H1 (cell line): ENCODE results near the gene SRF. TPM values are rescaled to one million over a fixed set of nuclear protein-coding genes. Genes with fewer than 3 reads are reported as not detected.

Experiments
- CTCF ChIA-PET: fragments of 300-600 bp; sonication (Branson Sonifier 250); formaldehyde crosslinking; loops from one replicate; lab custom pipeline; 2021; ENCODE audit not compliant: partially characterized antibody; lab: Charles Lee
- POLR2A ChIA-PET: fragments of 300-600 bp; sonication (Branson Sonifier 250); formaldehyde crosslinking; loops from one replicate; lab custom pipeline; 2021; ENCODE audit warnings: inconsistent platforms; ENCODE audit not compliant: partially characterized antibody; lab: Charles Lee
- DNase-seq, 2 experiments: peaks; one replicate each; pipeline versions ENCODE4 v3.0.0 to v3.0.0-alpha.2; 2010 to 2022; ENCODE audit warnings: low spot score in 2 of 2, low read depth in 1 of 2, mixed read lengths in 1 of 2
- FAIRE-seq: peaks from 2 replicates; lab custom pipeline; 2011; peaks lifted over from hg19 to GRCh38; lab: Jason Lieb, UNC
- H2AFZ ChIP-seq: 2 replicates; pipeline ENCODE4 v1.8.1; 2012; ENCODE audit warnings: low read length, inconsistent platforms
- H2AK5ac ChIP-seq: 2 replicates; pipeline ENCODE4 v1.6.1; 2013; ENCODE audit warnings: low read depth, low read length
- H2BK120ac ChIP-seq: replicated peaks from 2 replicates; pipeline ENCODE3; 2013; ENCODE audit warnings: low read depth, low read length, inconsistent platforms
- H2BK12ac ChIP-seq: 2 replicates; pipeline ENCODE4 v1.6.1; 2013; ENCODE audit warnings: low read depth, low read length
- H2BK15ac ChIP-seq: 2 replicates; pipeline ENCODE4 v1.6.1; 2013; ENCODE audit warnings: low read length
- H2BK20ac ChIP-seq: 2 replicates; pipeline ENCODE4 v1.6.1; 2013; ENCODE audit warnings: low read length
- H2BK5ac ChIP-seq: 2 replicates; pipeline ENCODE4 v1.6.1; 2013; ENCODE audit warnings: low read depth, low read length
- H3K14ac ChIP-seq: 2 replicates; pipeline ENCODE4 v1.6.1; 2013; ENCODE audit warnings: inconsistent platforms; ENCODE audit not compliant: insufficient read length
- H3K18ac ChIP-seq: 2 replicates; pipeline ENCODE4 v1.6.1; 2013; ENCODE audit warnings: low read length; ENCODE audit errors: extremely low read depth
- H3K23ac ChIP-seq: 2 replicates; pipeline ENCODE4 v1.6.1; 2013; ENCODE audit warnings: inconsistent platforms; ENCODE audit not compliant: insufficient read length
- H3K23me2 ChIP-seq: 2 replicates; pipeline ENCODE4 v1.6.1; 2013; ENCODE audit warnings: low read depth, low read length
- H3K27ac ChIP-seq: 2 replicates; pipeline ENCODE4 v1.6.1; 2011; ENCODE audit warnings: low read depth, low read length, inconsistent platforms
- H3K27me3 ChIP-seq, 4 experiments: replicated peaks in 1 of 4; 1 replicate in 1 of 4; 2 replicates in 3 of 4; pipeline versions ENCODE4 v1.6.1 to v1.8.1; 2011 to 2013; ENCODE audit warnings: low read length in 3 of 4, mild to moderate bottlenecking in 3 of 4, inconsistent platforms in 2 of 4, mixed read lengths in 2 of 4, moderate library complexity in 1 of 4; ENCODE audit not compliant: control insufficient read depth in 3 of 4, insufficient read depth in 3 of 4; ENCODE audit errors: extremely low read depth in 1 of 4
- H3K36me3 ChIP-seq, 4 experiments: 2 replicates each; pipeline versions ENCODE4 v1.6.1 to v1.8.1; 2011 to 2013; ENCODE audit warnings: mild to moderate bottlenecking in 4 of 4, low read length in 3 of 4, moderate library complexity in 2 of 4, control low read depth in 1 of 4, inconsistent platforms in 1 of 4; ENCODE audit not compliant: insufficient read depth in 4 of 4, control insufficient read depth in 2 of 4
- H3K4ac ChIP-seq: replicated peaks from 2 replicates; pipeline ENCODE3; 2013; ENCODE audit warnings: low read length, low read depth, mixed read lengths, inconsistent platforms; ENCODE audit not compliant: insufficient read length
- H3K4me1 ChIP-seq, 4 experiments: replicated peaks in 1 of 4; 1 replicate in 1 of 4; 2 replicates in 3 of 4; pipeline versions ENCODE4 v1.6.1 to v1.8.1; 2011 to 2013; ENCODE audit warnings: low read length in 3 of 4, inconsistent platforms in 2 of 4, mixed read lengths in 1 of 4; ENCODE audit not compliant: insufficient read depth in 4 of 4, control insufficient read depth in 3 of 4
- H3K4me2 ChIP-seq, 2 experiments: 2 replicates each; pipeline versions ENCODE4 v1.6.1 to v1.8.1; 2011 to 2013; ENCODE audit warnings: low read depth in 2 of 2, low read length in 2 of 2, control low read depth in 1 of 2, inconsistent platforms in 1 of 2, mild to moderate bottlenecking in 1 of 2; ENCODE audit not compliant: insufficient read depth in 1 of 2
- H3K4me3 ChIP-seq, 4 experiments: fragments of 200-600, 300-600 bp in 1 of 4; sonication (generic), shearing (Covaris generic), sonication (Bioruptor Twin) in 1 of 4; 2 replicates each; pipeline versions ENCODE4 v1.5.1 to v1.8.1; 2011 to 2016; ENCODE audit warnings: low read length in 4 of 4, low read depth in 3 of 4, control low read depth in 2 of 4, inconsistent platforms in 2 of 4, mild to moderate bottlenecking in 2 of 4, mixed read lengths in 1 of 4, moderate library complexity in 1 of 4; ENCODE audit not compliant: insufficient read depth in 2 of 4; ENCODE audit errors: extremely low read depth in 1 of 4
- H3K56ac ChIP-seq: replicated peaks from 2 replicates; pipeline ENCODE3; 2013; ENCODE audit warnings: low read depth, mild to moderate bottlenecking, mixed read lengths, low read length, inconsistent platforms; ENCODE audit not compliant: insufficient read length
- H3K79me1 ChIP-seq: 2 replicates; pipeline ENCODE4 v1.6.1; 2013; ENCODE audit warnings: low read depth, low read length, control low read depth
- H3K79me2 ChIP-seq, 2 experiments: 2 replicates each; pipeline versions ENCODE4 v1.6.1 to v1.8.1; 2012 to 2013; ENCODE audit warnings: low read length in 2 of 2, mild to moderate bottlenecking in 2 of 2, inconsistent platforms in 1 of 2; ENCODE audit not compliant: insufficient read depth in 2 of 2, control insufficient read depth in 1 of 2
- H3K9ac ChIP-seq, 4 experiments: replicated peaks in 1 of 4; 1 replicate in 1 of 4; 2 replicates in 3 of 4; pipeline versions ENCODE4 v1.6.1 to v1.8.1; 2011 to 2013; ENCODE audit warnings: low read depth in 3 of 4, low read length in 3 of 4, control low read depth in 2 of 4, mild to moderate bottlenecking in 2 of 4, moderate library complexity in 2 of 4, inconsistent platforms in 1 of 4; ENCODE audit errors: extremely low read depth in 1 of 4
- H3K9me3 ChIP-seq, 2 experiments: 2 replicates each; pipeline versions ENCODE4 v1.6.1 to v1.8.1; 2012 to 2013; ENCODE audit warnings: mild to moderate bottlenecking in 2 of 2, moderate library complexity in 2 of 2, control low read depth in 1 of 2, inconsistent platforms in 1 of 2, low read depth in 1 of 2, low read length in 1 of 2, mixed read lengths in 1 of 2; ENCODE audit not compliant: insufficient read depth in 2 of 2
- H4K20me1 ChIP-seq, 2 experiments: replicated peaks in 1 of 2; 2 replicates each; pipeline versions ENCODE3 to v1.8.1; 2011 to 2013; ENCODE audit warnings: inconsistent platforms in 2 of 2, low read length in 2 of 2, mild to moderate bottlenecking in 1 of 2; ENCODE audit not compliant: insufficient read depth in 2 of 2, control insufficient read depth in 1 of 2
- H4K5ac ChIP-seq: 2 replicates; pipeline ENCODE4 v1.6.1; 2013; ENCODE audit warnings: low read length, low read depth, mixed read lengths, inconsistent platforms; ENCODE audit not compliant: insufficient read length
- H4K8ac ChIP-seq: 2 replicates; pipeline ENCODE4 v1.8.0; 2013; ENCODE audit warnings: mild to moderate bottlenecking, moderate library complexity, low read length, inconsistent platforms; ENCODE audit not compliant: insufficient read depth; ENCODE audit errors: extremely low read depth
- H4K91ac ChIP-seq: replicated peaks from 2 replicates; pipeline ENCODE3; 2013; ENCODE audit warnings: low read length, mixed read lengths, inconsistent platforms; ENCODE audit not compliant: insufficient read length
- BACH1 ChIP-seq: IDR thresholded peaks from 2 replicates; pipeline ENCODE4 v1.6.1; 2012; ENCODE audit warnings: low read length, improper control_type of control experiment
- CBX5 ChIP-seq: fragments of 300-800, 300-1000 bp; sonication (generic); IDR thresholded peaks from 2 replicates; pipeline ENCODE4 v1.7.1; 2016; ENCODE audit warnings: antibody characterized with exemption, low read length, low read depth
- CHD2 ChIP-seq: IDR thresholded peaks from 2 replicates; pipeline ENCODE4 v1.6.1; 2012; ENCODE audit warnings: low read length, improper control_type of control experiment
- CREB1 ChIP-seq: IDR thresholded peaks from 2 replicates; pipeline ENCODE4 v1.6.1; 2012; ENCODE audit warnings: inconsistent platforms
- HDAC2 ChIP-seq, 2 experiments: fragments of 300-600 bp in 1 of 2; sonication (generic) in 1 of 2; IDR thresholded peaks; 2 replicates each; pipeline ENCODE4 v1.6.1; 2011 to 2012; ENCODE audit warnings: low read depth in 2 of 2, low read length in 2 of 2, mild to moderate bottlenecking in 2 of 2, moderate library complexity in 2 of 2, borderline replicate concordance in 1 of 2, inconsistent platforms in 1 of 2
- JUN ChIP-seq: IDR thresholded peaks from 2 replicates; pipeline ENCODE4 v1.6.1; 2011; ENCODE audit warnings: low read depth, mild to moderate bottlenecking, improper control_type of control experiment, low read length
- JUND ChIP-seq: IDR thresholded peaks from 2 replicates; pipeline ENCODE4 v1.6.1; 2011; ENCODE audit warnings: mild to moderate bottlenecking, improper control_type of control experiment, low read length
- KDM1A ChIP-seq: fragments of 200-600, 300-600 bp; sonication (generic); IDR thresholded peaks from 2 replicates; pipeline ENCODE4 v1.7.1; 2016; ENCODE audit warnings: mild to moderate bottlenecking, low read length, borderline replicate concordance
- SIRT6 ChIP-seq: IDR thresholded peaks from one replicate; pipeline ENCODE4 v1.7.1; 2012; ENCODE audit warnings: low read length, inconsistent platforms
- SIX5 ChIP-seq: IDR thresholded peaks from 2 replicates; pipeline ENCODE4 v1.6.1; 2011; ENCODE audit warnings: mild to moderate bottlenecking, low read depth, low read length
- TAF1 ChIP-seq: IDR thresholded peaks from 2 replicates; pipeline ENCODE4 v1.6.1; 2011; ENCODE audit warnings: mild to moderate bottlenecking, low read depth, low read length
- TEAD4 ChIP-seq: IDR thresholded peaks from 2 replicates; pipeline ENCODE4 v1.6.1; 2012; ENCODE audit warnings: low read depth, low read length, inconsistent platforms, mixed read lengths
- YY1 ChIP-seq: IDR thresholded peaks from 2 replicates; pipeline ENCODE4 v1.6.1; 2011; ENCODE audit warnings: low read depth, mild to moderate bottlenecking, low read length
- WGBS, 2 experiments: shearing (Covaris generic) in 1 of 2; methylation state at CpG; one replicate each; pipeline versions ENCODE4 v1.1.6 to v1.1.7; 2013 to 2015; ENCODE audit warnings: low lambda C conversion rate in 2 of 2, mixed read lengths in 2 of 2, inconsistent platforms in 1 of 2, low coverage in 1 of 2, missing lambda C conversion rate in 1 of 2; ENCODE audit not compliant: insufficient replicate concordance in 2 of 2, insufficient coverage in 1 of 2, insufficient read length in 1 of 2; ENCODE audit errors: extremely low coverage in 1 of 2, missing lambda C conversion rate in 1 of 2; 5-methylcytosine and 5-hydroxymethylcytosine counted together
- polyA plus RNA-seq, 7 experiments: library from polyadenylated mRNA; depleted of rRNA in 3 of 7; stranded (reverse) in 5 of 7; unstranded in 2 of 7; fragments of >200 nt in 5 of 7; fragments of 200-250 nt in 2 of 7; gene quantifications; 1 replicate in 5 of 7; 2 replicates in 1 of 7; 4 replicates in 1 of 7; pipeline versions ENCODE4 v1.2.1 to v1.2.3, GENCODE V29; 2011 to 2013; ENCODE audit warnings: missing spikeins in 2 of 7, mixed read lengths in 2 of 7
- total RNA-seq: library from RNA; stranded (reverse); fragmentation: NEBNext Ultra II Directional; extraction: Animal tissue kit (Norgen Biotek cat#: 25700); gene quantifications from 2 replicates; pipeline ENCODE4 v1.2.1, GENCODE V29; 2021
- TF ChIP-seq, protein P1 (sequence below): IDR thresholded peaks from 2 replicates; pipeline ENCODE4 v1.6.1; 2012; ENCODE audit warnings: inconsistent platforms

Gene SRF
- total and polyA plus RNA-seq, 2 of the 8 experiments (the other 6 are each of a cell fraction or from before 2014, with no cell fraction given): 49.0 to 69.5 TPM

DNA sequence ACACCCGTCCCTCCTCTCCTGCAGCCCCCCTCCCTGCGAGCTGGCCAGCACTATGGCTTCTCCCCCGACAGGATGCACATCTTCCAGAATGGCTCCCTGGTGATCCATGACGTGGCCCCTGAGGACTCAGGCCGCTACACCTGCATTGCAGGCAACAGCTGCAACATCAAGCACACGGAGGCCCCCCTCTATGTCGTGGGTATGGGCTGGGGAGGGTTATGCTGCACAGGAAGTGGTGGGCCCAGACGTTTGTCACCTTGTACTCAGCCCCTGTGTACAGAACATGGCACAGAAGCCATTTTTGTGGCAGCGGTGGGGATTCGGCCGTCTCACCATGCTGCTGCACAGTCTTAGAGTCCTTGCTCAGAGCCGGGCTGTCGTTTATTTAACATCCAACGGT is 29.0 kb upstream of the SRF start:
- no peak overlapping the region for H4K5ac ChIP-seq
- H3K9ac ChIP-seq: no peak overlapping the region
- no peak overlapping the region for H3K56ac ChIP-seq
- no peak overlapping the region for H3K14ac ChIP-seq
- no peak overlapping the region for H2BK20ac ChIP-seq
- no peak overlapping the region for H3K4ac ChIP-seq
- H4K91ac ChIP-seq: no peak overlapping the region
- peak overlapping the region; percentile 52; the same call in 1 of the 2 replicates for H2BK5ac ChIP-seq
- H3K27ac ChIP-seq: no peak overlapping the region
- H3K79me2 ChIP-seq: no peaks in the 10 kb centered on the region
- H3K23me2 ChIP-seq: no peaks in the 10 kb centered on the region
- FAIRE-seq (no peak), DNase-seq (no peak)
- TF ChIP-seq HDAC2 (IDR thresholded peaks at IDR 0.05; ENCODE audit: borderline replicate concordance in 1 of 2, low read depth in 2 of 2, low read length in 2 of 2) (no peak), BACH1 (no peak), CBX5 (no peak), KDM1A (no peak), CREB1 (no peak), JUN (no peak), TAF1 (no peak), JUND (no peak), YY1 (no peak), SIRT6 (no peak), SIX5 (no peak), TEAD4 (no peak), CHD2 (no peak)
- TF ChIP-seq, protein P1, sequence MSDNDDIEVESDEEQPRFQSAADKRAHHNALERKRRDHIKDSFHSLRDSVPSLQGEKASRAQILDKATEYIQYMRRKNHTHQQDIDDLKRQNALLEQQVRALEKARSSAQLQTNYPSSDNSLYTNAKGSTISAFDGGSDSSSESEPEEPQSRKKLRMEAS: no peak
- no peak overlapping the region for H2AK5ac ChIP-seq
- H3K4me3 ChIP-seq: no peak overlapping the region
- ChIA-PET CTCF (interaction anchor here (1.0 to 4.3 kb wide), 11 partner anchors 7 to 132 kb away, joined by 3 to 40 read pairs (median 22); partner anchors contain the start of genes CUL7, PTK7 and RRP36), POLR2A (interaction anchor here (0.6 to 3.6 kb wide), 6 partner anchors 10 to 162 kb away, joined by 3 to 30 read pairs (median 8); partner anchors contain the start of genes CUL7, PEX6 and PTK7)
- H3K23ac ChIP-seq: no peak overlapping the region
- peaks cover 0 to 6% (median 3%) of the 10 kb centered on the region in 4 experiments; a peak in 3 of 7 replicates for H3K4me1 ChIP-seq
- H3K4me2 ChIP-seq: no peak overlapping the region
- no peak overlapping the region for H2BK15ac ChIP-seq
- no peaks in the 10 kb centered on the region for H3K27me3 ChIP-seq
- no peak overlapping the region for H2BK12ac ChIP-seq
- no peaks in the 10 kb centered on the region for H3K79me1 ChIP-seq
- no peak overlapping the region for H3K18ac ChIP-seq
- H2AFZ ChIP-seq: no peak overlapping the region
- no peaks in the 10 kb centered on the region for H3K9me3 ChIP-seq
- no peak overlapping the region for H2BK120ac ChIP-seq
- H4K8ac ChIP-seq: no peak overlapping the region
- peaks cover 2 to 15% (median 6%) of the 10 kb centered on the region in 4 experiments; a peak in 4 of 8 replicates for H3K36me3 ChIP-seq
- H4K20me1 ChIP-seq: no peaks in the 10 kb centered on the region
- WGBS, 2 experiments: 88% methylated on average over 14 of the region's 14 CpGs; no CpG with 5 or more reads in 1 of the 2 experiments
